K562 (cell line): Measurements from ENCODE around the gene ABHD18. TPM values are rescaled to one million over a fixed set of nuclear protein-coding genes. Genes with fewer than 3 reads are reported as not detected.

ENCODE experiments used
- BRD4 ChIP-seq: fragments of 200-600 bp; sonication (generic); IDR thresholded peaks from 2 replicates; pipeline ENCODE4 v1.6.1; 2017; ENCODE audit warnings: inconsistent platforms
- CCNT2 ChIP-seq: IDR thresholded peaks from 2 replicates; pipeline ENCODE4 v1.6.1; 2011; ENCODE audit warnings: borderline replicate concordance, low read depth, mild to moderate bottlenecking, moderate library complexity, mixed read lengths, low read length; ENCODE audit not compliant: insufficient read length; ENCODE audit errors: extremely low read depth
- DPF2 ChIP-seq: fragments of 450-650 bp; IDR thresholded peaks from 2 replicates; pipeline ENCODE4 v1.6.1; 2016
- HDAC6 ChIP-seq: IDR thresholded peaks from 2 replicates; pipeline ENCODE4 v1.6.1; 2012; ENCODE audit warnings: low read depth, mild to moderate bottlenecking, control low read depth, inconsistent platforms, low read length, moderate library complexity
- HEY1 ChIP-seq: fragments of 250-450 bp; sonication (Bioruptor Pico); IDR thresholded peaks from 2 replicates; pipeline ENCODE4 v1.5.0; 2020; ENCODE audit warnings: mild to moderate bottlenecking, moderate library complexity, borderline replicate concordance
- KDM5B ChIP-seq: fragments of 200-600 bp; sonication (generic); IDR thresholded peaks from 2 replicates; pipeline ENCODE4 v1.6.1; 2012; ENCODE audit warnings: low read depth, mild to moderate bottlenecking, moderate library complexity, low read length, control low read depth, inconsistent platforms; ENCODE audit not compliant: insufficient replicate concordance
- NCOA6 ChIP-seq: fragments of 450-650 bp; IDR thresholded peaks from 2 replicates; pipeline ENCODE4 v1.6.1; 2017; ENCODE audit warnings: mild to moderate bottlenecking
- POLR3G ChIP-seq: IDR thresholded peaks from 2 replicates; pipeline ENCODE4 v1.6.1; 2011; ENCODE audit not compliant: insufficient read length, insufficient replicate concordance; ENCODE audit errors: extremely low read depth
- PTTG1 ChIP-seq: fragments of 450-650 bp; IDR thresholded peaks from 2 replicates; pipeline ENCODE4 v1.6.1; 2016; ENCODE audit warnings: low read depth, mild to moderate bottlenecking, missing genetic modification characterization, missing compliant biosample characterization
- RCOR1 ChIP-seq, 2 experiments: IDR thresholded peaks; 2 replicates each; pipeline ENCODE4 v1.6.1; 2012; ENCODE audit warnings: low read depth in 2 of 2, low read length in 2 of 2, borderline replicate concordance in 1 of 2, improper control_type of control experiment in 1 of 2
- TARDBP ChIP-seq: fragments of 450-650 bp; IDR thresholded peaks from 2 replicates; pipeline ENCODE4 v1.6.1; 2016
- THRAP3 ChIP-seq: fragments of 450-650 bp; IDR thresholded peaks from 2 replicates; pipeline ENCODE4 v1.6.1; 2016; ENCODE audit warnings: mild to moderate bottlenecking, inconsistent platforms, borderline replicate concordance
- TSC22D4 ChIP-seq: fragments of 450-650 bp; IDR thresholded peaks from 2 replicates; pipeline ENCODE4 v1.6.1; 2016; ENCODE audit warnings: missing genetic modification characterization, missing biosample characterization, control low read depth
- U2AF1 ChIP-seq: fragments of 200-400 bp; formaldehyde crosslinking; optimal IDR thresholded peaks from 2 replicates; pipeline ENCODE3; 2017; ENCODE audit warnings: mild to moderate bottlenecking, low read depth, low read length, moderate library complexity
- ZBTB8A ChIP-seq: fragments of 450-650 bp; IDR thresholded peaks from 2 replicates; pipeline ENCODE4 v1.6.1; 2018; ENCODE audit warnings: mild to moderate bottlenecking, moderate library complexity; ENCODE audit not compliant: partially characterized antibody
- ZNF121 ChIP-seq: sonication (generic); formaldehyde crosslinking; conservative IDR thresholded peaks from 2 replicates; pipeline ENCODE4 v1.8.0; 2022; ENCODE audit warnings: missing genetic modification reagents
- ZNF133 ChIP-seq: fragments of 250-450 bp; sonication (Bioruptor Pico); IDR thresholded peaks from 2 replicates; pipeline ENCODE4 v1.4.0; 2020; ENCODE audit warnings: mild to moderate bottlenecking
- ZNF253 ChIP-seq: fragments of 250-450 bp; sonication (Bioruptor Pico); conservative IDR thresholded peaks from 2 replicates; pipeline ENCODE4 v1.6.1; 2021; ENCODE audit warnings: mild to moderate bottlenecking
- polyA plus RNA-seq, 8 experiments: library from polyadenylated mRNA; depleted of rRNA in 4 of 8; stranded (reverse) in 5 of 8; unstranded in 3 of 8; fragments of >200 nt; fragmentation: Nextera tagmentation in 2 of 8; fragmentation: Illumina TruSeq in 1 of 8; extraction: Ambion mirVana in 2 of 8; extraction: Trizol in 1 of 8; gene quantifications; 2 replicates each; pipeline versions ENCODE4 v1.2.1 to v1.2.3, GENCODE V29; 2011 to 2014; ENCODE audit warnings: inconsistent platforms in 1 of 8, missing spikeins in 1 of 8
- total RNA-seq, 7 experiments: library from RNA; depleted of rRNA in 6 of 7; stranded (reverse); fragments of >200 nt in 6 of 7; fragmentation: Illumina TruSeq in 2 of 7; extraction: Trizol in 2 of 7; gene quantifications; 2 replicates each; pipeline versions ENCODE4 v1.2.1 to v1.2.3, GENCODE V29; 2011 to 2021; ENCODE audit warnings: low replicate concordance in 1 of 7
- TF ChIP-seq, protein P1 (sequence below): fragments of 150-350 bp; conservative IDR thresholded peaks from 2 replicates; pipeline ENCODE4 v1.6.1; 2014; ENCODE audit warnings: low read length
- TF ChIP-seq, protein P2 (sequence below): sonication (generic); formaldehyde crosslinking; IDR thresholded peaks from 2 replicates; pipeline ENCODE4 v1.5.0; 2020; ENCODE audit warnings: missing genetic modification reagents
- TF ChIP-seq, protein P3 (sequence below), 2 experiments: fragments of 450-650 bp; IDR thresholded peaks; 2 replicates each; pipeline ENCODE4 v1.6.1; 2018; ENCODE audit warnings: mild to moderate bottlenecking in 2 of 2, low read depth in 1 of 2; ENCODE audit not compliant: partially characterized antibody in 2 of 2

ABHD18 gene
- total and polyA plus RNA-seq, 9 of the 15 experiments (the other 6 are each of a cell fraction or from before 2014, with no cell fraction given): 6.1 to 25.0 (median 16.0) TPM

- TF ChIP-seq U2AF1 (peak; percentile 33), CCNT2 (peak; percentile 91), PTTG1 (tag) (no peak), TSC22D4 (no peak), ZNF253 (CRISPR knock-in tag) (no peak), HDAC6 (no peak), KDM5B (peak; percentile 93), BRD4 (peak; percentile 90), HEY1 (CRISPR knock-in tag) (no peak), ZNF133 (no peak), ZNF121 (CRISPR knock-in tag) (no peak; the same call in 1 of the 2 replicates), POLR3G (no peak), RCOR1 (IDR thresholded peaks at IDR 0.05; ENCODE audit: borderline replicate concordance in 1 of 2, low read depth in 2 of 2, low read length in 2 of 2) (peak in 1 of 2 experiments; percentile 42; a peak in 2 of 4 replicates), THRAP3 (no peak), DPF2 (no peak; the same call in 1 of the 2 replicates), TARDBP (no peak), NCOA6 (no peak), ZBTB8A (no peak)
- TF ChIP-seq, protein P1, sequence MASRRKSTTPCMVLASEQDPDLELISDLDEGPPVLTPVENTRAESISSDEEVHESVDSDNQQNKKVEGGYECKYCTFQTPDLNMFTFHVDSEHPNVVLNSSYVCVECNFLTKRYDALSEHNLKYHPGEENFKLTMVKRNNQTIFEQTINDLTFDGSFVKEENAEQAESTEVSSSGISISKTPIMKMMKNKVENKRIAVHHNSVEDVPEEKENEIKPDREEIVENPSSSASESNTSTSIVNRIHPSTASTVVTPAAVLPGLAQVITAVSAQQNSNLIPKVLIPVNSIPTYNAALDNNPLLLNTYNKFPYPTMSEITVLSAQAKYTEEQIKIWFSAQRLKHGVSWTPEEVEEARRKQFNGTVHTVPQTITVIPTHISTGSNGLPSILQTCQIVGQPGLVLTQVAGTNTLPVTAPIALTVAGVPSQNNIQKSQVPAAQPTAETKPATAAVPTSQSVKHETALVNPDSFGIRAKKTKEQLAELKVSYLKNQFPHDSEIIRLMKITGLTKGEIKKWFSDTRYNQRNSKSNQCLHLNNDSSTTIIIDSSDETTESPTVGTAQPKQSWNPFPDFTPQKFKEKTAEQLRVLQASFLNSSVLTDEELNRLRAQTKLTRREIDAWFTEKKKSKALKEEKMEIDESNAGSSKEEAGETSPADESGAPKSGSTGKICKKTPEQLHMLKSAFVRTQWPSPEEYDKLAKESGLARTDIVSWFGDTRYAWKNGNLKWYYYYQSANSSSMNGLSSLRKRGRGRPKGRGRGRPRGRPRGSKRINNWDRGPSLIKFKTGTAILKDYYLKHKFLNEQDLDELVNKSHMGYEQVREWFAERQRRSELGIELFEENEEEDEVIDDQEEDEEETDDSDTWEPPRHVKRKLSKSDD: no peak
- TF ChIP-seq, protein P2, sequence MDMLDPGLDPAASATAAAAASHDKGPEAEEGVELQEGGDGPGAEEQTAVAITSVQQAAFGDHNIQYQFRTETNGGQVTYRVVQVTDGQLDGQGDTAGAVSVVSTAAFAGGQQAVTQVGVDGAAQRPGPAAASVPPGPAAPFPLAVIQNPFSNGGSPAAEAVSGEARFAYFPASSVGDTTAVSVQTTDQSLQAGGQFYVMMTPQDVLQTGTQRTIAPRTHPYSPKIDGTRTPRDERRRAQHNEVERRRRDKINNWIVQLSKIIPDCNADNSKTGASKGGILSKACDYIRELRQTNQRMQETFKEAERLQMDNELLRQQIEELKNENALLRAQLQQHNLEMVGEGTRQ (CRISPR knock-in tag): no peak
- TF ChIP-seq, protein P3, sequence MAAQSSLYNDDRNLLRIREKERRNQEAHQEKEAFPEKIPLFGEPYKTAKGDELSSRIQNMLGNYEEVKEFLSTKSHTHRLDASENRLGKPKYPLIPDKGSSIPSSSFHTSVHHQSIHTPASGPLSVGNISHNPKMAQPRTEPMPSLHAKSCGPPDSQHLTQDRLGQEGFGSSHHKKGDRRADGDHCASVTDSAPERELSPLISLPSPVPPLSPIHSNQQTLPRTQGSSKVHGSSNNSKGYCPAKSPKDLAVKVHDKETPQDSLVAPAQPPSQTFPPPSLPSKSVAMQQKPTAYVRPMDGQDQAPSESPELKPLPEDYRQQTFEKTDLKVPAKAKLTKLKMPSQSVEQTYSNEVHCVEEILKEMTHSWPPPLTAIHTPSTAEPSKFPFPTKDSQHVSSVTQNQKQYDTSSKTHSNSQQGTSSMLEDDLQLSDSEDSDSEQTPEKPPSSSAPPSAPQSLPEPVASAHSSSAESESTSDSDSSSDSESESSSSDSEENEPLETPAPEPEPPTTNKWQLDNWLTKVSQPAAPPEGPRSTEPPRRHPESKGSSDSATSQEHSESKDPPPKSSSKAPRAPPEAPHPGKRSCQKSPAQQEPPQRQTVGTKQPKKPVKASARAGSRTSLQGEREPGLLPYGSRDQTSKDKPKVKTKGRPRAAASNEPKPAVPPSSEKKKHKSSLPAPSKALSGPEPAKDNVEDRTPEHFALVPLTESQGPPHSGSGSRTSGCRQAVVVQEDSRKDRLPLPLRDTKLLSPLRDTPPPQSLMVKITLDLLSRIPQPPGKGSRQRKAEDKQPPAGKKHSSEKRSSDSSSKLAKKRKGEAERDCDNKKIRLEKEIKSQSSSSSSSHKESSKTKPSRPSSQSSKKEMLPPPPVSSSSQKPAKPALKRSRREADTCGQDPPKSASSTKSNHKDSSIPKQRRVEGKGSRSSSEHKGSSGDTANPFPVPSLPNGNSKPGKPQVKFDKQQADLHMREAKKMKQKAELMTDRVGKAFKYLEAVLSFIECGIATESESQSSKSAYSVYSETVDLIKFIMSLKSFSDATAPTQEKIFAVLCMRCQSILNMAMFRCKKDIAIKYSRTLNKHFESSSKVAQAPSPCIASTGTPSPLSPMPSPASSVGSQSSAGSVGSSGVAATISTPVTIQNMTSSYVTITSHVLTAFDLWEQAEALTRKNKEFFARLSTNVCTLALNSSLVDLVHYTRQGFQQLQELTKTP (IDR thresholded peaks at IDR 0.05; ENCODE audit: low read depth in 1 of 2, partially characterized antibody in 2 of 2): no peak
Measured at GRCh38 chr4:128060699-128061565, 95.7 kb downstream of the ABHD18 start, which contains the start of gene LARP1B (continued).
